GM21526 (cell line): ENCODE results near the gene ARL6IP5.

Experiments
- ATAC-seq: cut with Tn5 transposase; IDR thresholded peaks from one replicate; pipeline ENCODE4 v1.9.1; 2021; ENCODE audit warnings: moderate library complexity; ENCODE audit not compliant: unreplicated experiment, low FRiP score

The ARL6IP5 gene

GRCh38 chr3:69144631-69145245, 60.0 kb downstream of the ARL6IP5 start:
- ATAC-seq: no peak

DNA sequence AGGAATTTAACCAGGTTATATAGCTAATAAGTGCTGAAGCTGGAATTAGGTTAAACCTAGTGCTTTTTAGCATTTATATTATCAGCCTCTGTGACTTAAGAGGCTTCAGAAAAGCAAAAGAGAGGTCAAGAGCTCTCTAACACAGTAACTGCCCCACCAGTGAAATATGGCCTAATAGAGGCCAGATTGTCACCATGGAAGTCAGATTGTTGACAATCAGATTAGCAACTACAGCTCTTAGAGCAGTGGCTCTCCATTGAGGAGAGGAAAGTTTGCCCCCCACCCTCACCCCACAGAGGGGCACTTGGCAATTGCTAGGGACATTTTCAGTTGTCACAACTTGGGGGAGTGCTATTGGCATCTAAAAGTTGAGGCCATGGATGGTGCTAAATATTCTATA, 61.0 kb downstream of the ARL6IP5 start:
- ATAC-seq: no peak

GRCh38 chr3:69149586-69149985, 64.8 kb downstream of the ARL6IP5 start:
- no peak for ATAC-seq
